Aorta (tissue), 5 donors: Measurements from ENCODE around the gene PPIL6. TPM values are rescaled to one million over a fixed set of nuclear protein-coding genes. Genes with fewer than 3 reads are reported as not detected.
A peak's percentile ranks its signal among the peaks of the same experiment; 100 is the strongest.

ENCODE experiments used
- ATAC-seq: fragments of 200-7000 bp; cut with Tn5 transposase; one replicate; pipeline ENCODE4 v1.9.1; 2022; ENCODE audit warnings: moderate library complexity; ENCODE audit not compliant: low FRiP score
- DNase-seq, 2 donors: peaks; one replicate each; pipeline ENCODE4 v3.0.0-alpha.2; 2020
- H3K27ac ChIP-seq, 2 donors: one replicate each; pipeline ENCODE4 v1.5.1; 2013; ENCODE audit warnings: low read length in 2 of 2, mild to moderate bottlenecking in 2 of 2, moderate library complexity in 2 of 2, control low read depth in 1 of 2, inconsistent platforms in 1 of 2, low read depth in 1 of 2
- H3K27me3 ChIP-seq, 2 donors: one replicate each; pipeline ENCODE4 v1.6.1; 2013; ENCODE audit warnings: control low read depth in 1 of 2, low read length in 1 of 2, mild to moderate bottlenecking in 1 of 2, moderate library complexity in 1 of 2; ENCODE audit not compliant: insufficient read depth in 2 of 2, control insufficient read depth in 1 of 2
- H3K36me3 ChIP-seq, 2 donors: one replicate each; pipeline ENCODE4 v1.6.1; 2013; ENCODE audit warnings: control low read depth in 1 of 2, low read length in 1 of 2, mild to moderate bottlenecking in 1 of 2; ENCODE audit not compliant: insufficient read depth in 2 of 2, control insufficient read depth in 1 of 2
- H3K4me1 ChIP-seq, 2 donors: one replicate each; pipeline ENCODE4 v1.6.1; 2013; ENCODE audit warnings: low read length in 2 of 2, control low read depth in 1 of 2, mild to moderate bottlenecking in 1 of 2, moderate library complexity in 1 of 2; ENCODE audit not compliant: insufficient read depth in 2 of 2, control insufficient read depth in 1 of 2
- H3K4me3 ChIP-seq, 2 donors: one replicate each; pipeline ENCODE4 v1.5.1; 2013; ENCODE audit warnings: low read length in 2 of 2, control low read depth in 1 of 2, mild to moderate bottlenecking in 1 of 2
- H3K9me3 ChIP-seq: one replicate; pipeline ENCODE4 v1.6.1; 2013; ENCODE audit warnings: mild to moderate bottlenecking, low read length; ENCODE audit not compliant: control insufficient read depth
- WGBS, 2 donors: extraction: QIAGEN DNeasy Blood & Tissue Kit; methylation state at CpG; one replicate each; pipeline ENCODE4 v1.1.7; 2013; 5-methylcytosine and 5-hydroxymethylcytosine counted together
- intact Hi-C, 2 donors: fragments of 100-400 bp; cut with DNase I; formaldehyde crosslinking; loops; one replicate each; pipeline versions ENCODE4 v1.14.2 to v1.15.0; 2022
- polyA plus RNA-seq, 2 donors: library from polyadenylated mRNA; stranded (reverse); fragments of 200-250 nt; gene quantifications; one replicate each; pipeline ENCODE4 v1.2.3, GENCODE V29; 2013
- total RNA-seq, 2 donors: library from RNA; stranded (reverse); fragmentation: NEBNext Ultra II Directional; extraction: Animal tissue kit (Norgen Biotek cat#: 25700); gene quantifications; one replicate each; pipeline ENCODE4 v1.2.1, GENCODE V29; 2021
- donor health status: healthy with polysubstance abuse.
- donor health status: Bipolar disorder and iron deficiency.
- donor health status: DM: no; HTN: no; CAD: no.
- donor health status: DM: no; HTN: no; CAD: no.
- donor health status: DM: yes; HTN: yes; CAD: no.

Gene PPIL6
- total and polyA plus RNA-seq, 4 donors, result 1.0 to 2.7 (median 1.6) TPM

- Histone ChIP-seq H3K27me3 (no peaks in the 10 kb centered on the region), H3K36me3 (peaks cover 0 to 2% of the 10 kb centered on the region in 2 donors), H3K9me3 (no peaks in the 10 kb centered on the region), H3K27ac (peak within 1 kb of the TSS; percentile 64 to 98), H3K4me1 (peaks cover 0 to 2% of the 10 kb centered on the region in 2 donors), H3K4me3 (peak within 1 kb of the TSS; percentile 57 to 88)
- WGBS, 2 donors, result 0% methylated on average over 83 to 93 of the region's 93 CpGs
- peak; percentile 96 to 98 for DNase-seq
- peak; percentile 96 for ATAC-seq
- intact Hi-C loops, result loop anchor here (1.0 to 10.0 kb wide), 6 partner anchors 59 to 290 kb away; partner anchors contain the start of genes PPIL6 (in 2 of the 2), SESN1 (in 2 of the 2), SMPD2 (in 2 of the 2) and CEP57L1 (in 1 of the 2)
Observed at GRCh38 chr6:109381747-109382575, 58.5 kb downstream of the PPIL6 start, which contains the start of gene CD164. CD164 (minus strand) TSS chr6:109382467; CDS start chr6:109382378, 89 bp downstream.

GRCh38 chr6:109381061-109381746, 59.2 kb downstream of the PPIL6 start:
- ATAC-seq (no peak), DNase-seq (no peak)
- no peaks in the 10 kb centered on the region for H3K27me3 ChIP-seq
- H3K4me3 ChIP-seq, result peak overlapping the region; percentile 52 to 75
- no peaks in the 10 kb centered on the region for H3K9me3 ChIP-seq
- WGBS, 2 donors, result 0% methylated on average over 25 of the region's 25 CpGs
- H3K36me3 ChIP-seq, result peaks cover 0 to 4% of the 10 kb centered on the region in 2 donors
- H3K4me1 ChIP-seq, result peaks cover 0 to 2% of the 10 kb centered on the region in 2 donors
- intact Hi-C loops, result loop anchor here (5.0 to 10.0 kb wide), 3 partner anchors 59 to 289 kb away; partner anchors contain the start of genes SESN1 (in 2 of the 2) and CEP57L1 (in 1 of the 2)
- peak overlapping the region; percentile 64 to 98 for H3K27ac ChIP-seq

GRCh38 chr6:109379711-109380110, 60.7 kb downstream of the PPIL6 start:
- Histone ChIP-seq H3K4me3 (peak overlapping the region; percentile 52 to 83), H3K9me3 (no peaks in the 10 kb centered on the region), H3K36me3 (peaks cover 0 to 4% of the 10 kb centered on the region in 2 donors), H3K27me3 (no peaks in the 10 kb centered on the region), H3K4me1 (peaks cover 0 to 2% of the 10 kb centered on the region in 2 donors), H3K27ac (no peak overlapping the region)
- intact Hi-C loops, result loop anchor here (5.0 to 10.0 kb wide), 3 partner anchors 57 to 287 kb away; partner anchors contain the start of genes SESN1 (in 2 of the 2) and CEP57L1 (in 1 of the 2)
- no peak for ATAC-seq
- no peak for DNase-seq
- 54 to 57% methylated on average over 2 of the region's 2 CpGs for WGBS, 2 donors

GRCh38 chr6:109377717-109378116, 62.7 kb downstream of the PPIL6 start:
- Histone ChIP-seq H3K4me3 (no peak overlapping the region), H3K36me3 (peaks cover 0 to 8% of the 10 kb centered on the region in 2 donors), H3K9me3 (no peaks in the 10 kb centered on the region), H3K27me3 (no peaks in the 10 kb centered on the region), H3K27ac (no peak overlapping the region), H3K4me1 (peaks cover 2 to 7% of the 10 kb centered on the region in 2 donors)
- 90 to 96% methylated on average over 3 of the region's 3 CpGs for WGBS, 2 donors
- intact Hi-C loops, result no loop called here
- DNase-seq (no peak), ATAC-seq (no peak)

- Histone ChIP-seq H3K9me3 (no peaks in the 10 kb centered on the region), H3K4me1 (peaks cover 2 to 7% of the 10 kb centered on the region in 2 donors), H3K36me3 (peaks cover 0 to 8% of the 10 kb centered on the region in 2 donors), H3K4me3 (no peak overlapping the region), H3K27me3 (no peaks in the 10 kb centered on the region), H3K27ac (no peak overlapping the region)
- ATAC-seq (no peak), DNase-seq (no peak)
- 73 to 76% methylated on average over 4 of the region's 4 CpGs for WGBS, 2 donors
- intact Hi-C loops, result no loop called here
Observed at GRCh38 chr6:109374326-109374892, 66.0 kb downstream of the PPIL6 start.

GRCh38 chr6:109373762-109374161, 66.7 kb downstream of the PPIL6 start:
- ATAC-seq, result peak; percentile 38
- intact Hi-C loops, result no loop called here
- Histone ChIP-seq H3K4me3 (no peak overlapping the region), H3K9me3 (no peaks in the 10 kb centered on the region), H3K27me3 (no peaks in the 10 kb centered on the region), H3K4me1 (peaks cover 2 to 7% of the 10 kb centered on the region in 2 donors), H3K27ac (no peak overlapping the region), H3K36me3 (peaks cover 0 to 8% of the 10 kb centered on the region in 2 donors)
- WGBS, 2 donors, result 92 to 93% methylated on average over 4 of the region's 4 CpGs
- no peak for DNase-seq

- Histone ChIP-seq H3K4me3 (no peak overlapping the region), H3K27me3 (no peaks in the 10 kb centered on the region), H3K9me3 (no peaks in the 10 kb centered on the region), H3K36me3 (peaks cover 0 to 8% of the 10 kb centered on the region in 2 donors), H3K4me1 (peaks cover 2 to 7% of the 10 kb centered on the region in 2 donors), H3K27ac (no peak overlapping the region)
- ATAC-seq (no peak), DNase-seq (no peak)
- WGBS, 2 donors, result 90 to 94% methylated on average over 4 of the region's 4 CpGs
- intact Hi-C loops, result no loop called here
Observed at GRCh38 chr6:109373331-109373730, 67.1 kb downstream of the PPIL6 start.

- Histone ChIP-seq H3K4me3 (no peak overlapping the region), H3K9me3 (no peaks in the 10 kb centered on the region), H3K36me3 (peaks cover 0 to 6% of the 10 kb centered on the region in 2 donors), H3K4me1 (peaks cover 0 to 7% of the 10 kb centered on the region in 2 donors), H3K27me3 (no peaks in the 10 kb centered on the region), H3K27ac (no peak overlapping the region)
- 90 to 91% methylated on average over 2 of the region's 2 CpGs for WGBS, 2 donors
- intact Hi-C loops, result no loop called here
- ATAC-seq (no peak), DNase-seq (no peak)
Observed at GRCh38 chr6:109372130-109372529, 68.3 kb downstream of the PPIL6 start.
